VCaP (cell line): ENCODE results near the gene GALNT6.

ENCODE experiments used
- H3K27ac ChIP-seq: fragments of 450-650 bp; 2 replicates; pipeline ENCODE4 v1.5.1; 2017
- TF ChIP-seq, protein P1 (sequence below): fragments of 450-650 bp; conservative IDR thresholded peaks from 2 replicates; pipeline ENCODE4 v1.5.1; 2017; ENCODE audit warnings: mild to moderate bottlenecking, moderate library complexity

The GALNT6 gene

DNA sequence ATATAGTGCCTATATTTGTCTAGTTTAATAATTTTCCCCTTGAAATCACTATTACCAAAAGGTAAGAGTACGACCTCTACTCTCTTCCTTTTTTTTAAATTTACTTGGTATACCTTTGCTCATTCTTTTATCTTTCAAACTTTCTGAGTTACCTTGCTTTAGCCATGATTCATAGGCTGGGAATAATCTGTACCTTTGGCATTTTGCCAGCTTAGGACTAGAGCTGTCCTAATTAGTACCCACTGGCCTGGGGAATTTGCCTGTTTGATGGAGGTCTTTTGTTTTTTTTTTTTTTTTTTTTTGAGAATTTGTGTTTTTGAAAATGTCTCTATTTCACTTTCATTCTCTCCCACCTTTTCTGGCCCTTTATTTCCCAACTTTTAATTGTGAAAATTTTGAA lies 24.7 kb upstream of the GALNT6 start:
- TF ChIP-seq, protein P1, sequence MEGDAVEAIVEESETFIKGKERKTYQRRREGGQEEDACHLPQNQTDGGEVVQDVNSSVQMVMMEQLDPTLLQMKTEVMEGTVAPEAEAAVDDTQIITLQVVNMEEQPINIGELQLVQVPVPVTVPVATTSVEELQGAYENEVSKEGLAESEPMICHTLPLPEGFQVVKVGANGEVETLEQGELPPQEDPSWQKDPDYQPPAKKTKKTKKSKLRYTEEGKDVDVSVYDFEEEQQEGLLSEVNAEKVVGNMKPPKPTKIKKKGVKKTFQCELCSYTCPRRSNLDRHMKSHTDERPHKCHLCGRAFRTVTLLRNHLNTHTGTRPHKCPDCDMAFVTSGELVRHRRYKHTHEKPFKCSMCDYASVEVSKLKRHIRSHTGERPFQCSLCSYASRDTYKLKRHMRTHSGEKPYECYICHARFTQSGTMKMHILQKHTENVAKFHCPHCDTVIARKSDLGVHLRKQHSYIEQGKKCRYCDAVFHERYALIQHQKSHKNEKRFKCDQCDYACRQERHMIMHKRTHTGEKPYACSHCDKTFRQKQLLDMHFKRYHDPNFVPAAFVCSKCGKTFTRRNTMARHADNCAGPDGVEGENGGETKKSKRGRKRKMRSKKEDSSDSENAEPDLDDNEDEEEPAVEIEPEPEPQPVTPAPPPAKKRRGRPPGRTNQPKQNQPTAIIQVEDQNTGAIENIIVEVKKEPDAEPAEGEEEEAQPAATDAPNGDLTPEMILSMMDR, result no peak

GRCh38 chr12:51413791-51414190 lies 22.6 kb upstream of the GALNT6 start:
- no peak overlapping the region for H3K27ac ChIP-seq
- TF ChIP-seq, protein P1, result no peak

More for the DNA sequence above, 24.7 kb upstream of the GALNT6 start:
- no peak overlapping the region for H3K27ac ChIP-seq

GRCh38 chr12:51413149-51413548 lies 21.9 kb upstream of the GALNT6 start:
- TF ChIP-seq, protein P1, result no peak
- no peak overlapping the region for H3K27ac ChIP-seq

DNA sequence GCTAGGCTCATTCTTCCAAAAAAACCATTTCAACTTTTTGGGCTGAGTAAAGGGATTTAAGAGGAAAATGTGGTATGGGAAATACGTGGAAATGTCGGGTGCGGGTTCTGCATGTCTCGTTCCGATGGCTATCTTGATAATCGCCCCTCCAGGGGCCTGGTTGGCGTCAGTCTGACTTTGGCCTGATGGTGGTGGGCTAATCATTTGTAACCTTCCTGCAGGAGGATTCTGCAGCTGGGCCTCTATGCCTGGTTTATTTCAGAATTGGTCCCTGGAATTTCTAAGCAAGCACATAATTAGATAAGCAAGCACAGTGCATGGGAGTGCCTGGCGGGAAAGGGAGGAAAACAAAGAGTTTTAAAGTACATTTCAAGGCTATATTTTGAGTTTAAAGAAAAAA lies 18.6 kb upstream of the GALNT6 start:
- TF ChIP-seq, protein P1, result no peak
- H3K27ac ChIP-seq, result no peak overlapping the region

GRCh38 chr12:51407604-51408003 lies 16.4 kb upstream of the GALNT6 start:
- TF ChIP-seq, protein P1, result no peak
- H3K27ac ChIP-seq, result no peak overlapping the region

DNA sequence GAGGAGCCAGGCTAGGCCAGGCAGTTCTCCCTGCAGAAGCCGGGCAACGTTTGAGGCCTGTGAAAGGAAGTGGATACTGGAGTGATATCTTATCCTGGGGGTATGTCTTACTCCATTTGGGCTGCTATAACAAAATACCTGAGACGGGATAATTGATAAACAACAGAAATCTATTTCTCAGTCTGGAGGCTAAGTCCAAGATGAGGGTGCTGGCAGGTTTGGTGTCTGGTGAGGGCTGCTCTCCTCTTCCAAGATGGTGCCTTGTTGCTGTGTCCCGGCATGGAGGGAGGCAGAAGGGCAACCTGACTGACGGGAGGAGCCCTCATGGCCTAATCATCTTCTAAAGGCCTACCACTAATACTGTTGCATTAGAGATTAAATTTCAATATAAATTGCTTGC lies 15.7 kb upstream of the GALNT6 start:
- TF ChIP-seq, protein P1, result no peak
- H3K27ac ChIP-seq, result no peak overlapping the region

DNA sequence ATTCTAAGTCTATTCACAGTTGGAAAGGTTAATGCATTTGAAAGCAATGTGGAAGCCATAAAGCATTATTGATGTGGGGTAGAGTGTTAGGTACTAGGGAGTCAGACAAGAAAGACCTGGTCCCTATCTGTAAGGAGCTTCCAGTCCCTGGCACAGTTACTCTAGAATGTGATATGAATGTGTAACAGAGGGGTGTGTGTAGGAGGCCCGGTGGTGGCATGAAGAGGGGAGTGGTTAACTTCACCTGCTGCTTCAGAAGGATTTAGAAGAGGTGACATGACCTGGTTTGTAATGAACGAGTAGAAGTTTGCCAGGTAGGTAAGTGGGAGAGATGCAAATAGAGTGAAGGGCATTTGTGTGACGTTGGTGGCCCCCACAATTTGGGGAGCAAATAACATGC lies 15.1 kb upstream of the GALNT6 start:
- TF ChIP-seq, protein P1, result no peak
- H3K27ac ChIP-seq, result no peak overlapping the region

DNA sequence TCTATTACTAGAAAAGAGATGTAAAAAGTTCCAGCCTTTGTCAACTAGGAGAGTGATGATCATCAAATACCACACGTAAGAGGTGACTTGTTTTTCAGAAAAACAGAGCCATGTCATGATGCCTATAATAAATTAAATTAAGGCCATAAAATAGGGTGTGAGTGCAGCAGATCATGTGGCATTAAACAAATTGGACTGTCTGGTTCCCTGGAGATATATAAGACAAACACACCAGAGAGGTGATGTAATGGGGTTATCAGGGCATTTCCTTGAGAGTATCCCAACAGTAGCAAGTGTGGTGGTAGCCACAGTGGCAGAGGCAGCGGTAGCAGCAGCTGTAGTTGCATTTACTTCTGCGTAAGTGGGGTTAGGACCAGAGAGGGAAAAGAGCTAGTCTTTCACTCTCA lies 14.6 kb upstream of the GALNT6 start:
- no peak overlapping the region for H3K27ac ChIP-seq
- TF ChIP-seq, protein P1, result no peak
